ENCODE measurements around the gene PPFIA2.
"Not testable (repeated sequence)": the region's sequence is repeated elsewhere in the genome, so short reads cannot be mapped to it uniquely, and the experiment has no call there.

The PPFIA2 gene

GRCh38 chr12:81261508-81262207 is 497.5 kb downstream of the PPFIA2 start:
- no peak for DNase-seq (ENCODE audit: low read depth)

DNA sequence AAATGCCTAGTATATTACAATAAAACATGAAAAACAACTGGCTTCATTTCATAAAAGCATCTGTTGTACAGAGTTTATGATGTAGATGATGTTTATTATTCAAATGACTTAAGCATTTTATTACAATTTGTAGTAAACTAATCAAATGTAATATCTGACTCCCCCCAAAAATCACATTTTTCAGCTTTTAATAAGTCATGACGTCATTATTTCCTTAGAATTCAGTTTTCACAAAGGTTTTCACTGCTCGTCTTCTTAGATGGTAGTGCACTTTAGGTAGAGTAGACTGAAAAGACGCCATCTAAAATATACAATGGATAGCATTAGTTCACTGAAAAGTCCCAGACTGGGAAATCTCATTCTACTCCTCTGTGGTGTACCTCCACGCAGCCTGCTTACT is 499.8 kb downstream of the PPFIA2 start:
- DNase-seq (ENCODE audit: low read depth): no peak

DNA sequence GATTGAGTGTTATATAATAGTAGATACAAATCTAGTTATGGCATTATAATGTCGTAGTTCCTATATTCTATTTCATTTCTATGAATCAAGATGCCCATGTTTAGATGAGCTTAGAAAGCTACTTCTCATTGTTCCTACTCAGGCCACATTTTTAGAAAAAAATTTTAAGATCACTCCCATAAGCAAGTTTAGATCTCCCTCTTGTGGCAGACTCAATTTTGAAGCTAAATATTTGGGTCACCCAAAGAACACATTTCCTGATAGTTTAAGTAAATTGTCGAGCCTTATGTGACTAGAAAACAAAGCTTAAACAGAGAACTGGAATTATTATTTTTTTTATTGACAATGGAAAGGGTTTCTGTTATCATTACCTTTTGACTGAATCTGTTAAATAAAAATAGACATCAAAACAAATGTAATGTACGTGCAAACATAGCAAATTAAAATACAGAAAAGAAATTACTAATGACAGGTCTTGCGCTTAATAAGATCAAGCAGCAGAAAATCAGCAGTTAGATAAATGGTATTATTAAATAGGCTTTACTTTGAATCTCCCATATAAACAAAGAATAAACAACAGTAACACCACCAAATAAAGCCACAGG is 501.1 kb downstream of the PPFIA2 start:
- DNase-seq (ENCODE audit: low read depth): no peak

GRCh38 chr12:81255947-81256346 is 503.2 kb downstream of the PPFIA2 start:
- DNase-seq (ENCODE audit: low read depth): no peak

GRCh38 chr12:81255456-81255855 is 503.7 kb downstream of the PPFIA2 start:
- DNase-seq (ENCODE audit: low read depth): no peak

GRCh38 chr12:81253360-81253759 is 505.8 kb downstream of the PPFIA2 start:
- DNase-seq (ENCODE audit: low read depth): no peak

- DNase-seq (ENCODE audit: low read depth): no peak
Observed at GRCh38 chr12:81252228-81252627, 506.9 kb downstream of the PPFIA2 start.

- DNase-seq (ENCODE audit: low read depth): no peak
Observed at GRCh38 chr12:81249976-81250375, 509.2 kb downstream of the PPFIA2 start.

DNA sequence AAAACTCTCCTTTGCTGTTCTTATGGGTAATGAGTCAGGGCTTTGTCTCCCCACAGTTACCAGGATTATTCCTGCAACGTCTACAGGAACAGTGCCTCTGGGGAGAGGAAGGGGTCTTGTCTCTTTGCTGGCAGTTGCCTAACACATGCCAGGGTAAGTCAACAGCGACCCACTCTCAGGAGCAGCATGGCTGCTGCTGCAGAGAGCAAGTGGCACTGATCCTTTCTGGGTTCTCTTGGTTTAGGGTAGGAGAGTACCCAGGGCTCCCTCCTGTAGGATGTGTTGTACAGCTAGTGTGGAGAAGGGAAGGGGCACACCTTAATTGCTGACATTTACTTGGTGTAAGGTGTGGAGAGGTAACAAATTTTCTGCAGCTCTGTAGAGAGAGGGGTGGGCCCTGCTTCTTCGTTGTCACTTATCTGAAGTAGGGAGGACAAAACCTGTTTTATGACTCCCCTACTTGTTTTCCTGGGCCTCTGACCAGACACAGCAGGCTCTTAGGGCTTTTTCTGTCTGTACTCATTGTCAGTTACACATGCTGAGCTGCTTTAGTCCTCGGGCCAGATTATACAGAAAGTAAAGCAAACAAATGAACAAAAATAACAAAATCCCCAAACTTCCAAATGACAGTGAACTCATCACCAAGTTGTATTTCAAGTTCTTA is 513.1 kb downstream of the PPFIA2 start:
- DNase-seq (ENCODE audit: low read depth): no peak

GRCh38 chr12:81245458-81245857 is 513.7 kb downstream of the PPFIA2 start:
- DNase-seq (ENCODE audit: low read depth): no peak

DNA sequence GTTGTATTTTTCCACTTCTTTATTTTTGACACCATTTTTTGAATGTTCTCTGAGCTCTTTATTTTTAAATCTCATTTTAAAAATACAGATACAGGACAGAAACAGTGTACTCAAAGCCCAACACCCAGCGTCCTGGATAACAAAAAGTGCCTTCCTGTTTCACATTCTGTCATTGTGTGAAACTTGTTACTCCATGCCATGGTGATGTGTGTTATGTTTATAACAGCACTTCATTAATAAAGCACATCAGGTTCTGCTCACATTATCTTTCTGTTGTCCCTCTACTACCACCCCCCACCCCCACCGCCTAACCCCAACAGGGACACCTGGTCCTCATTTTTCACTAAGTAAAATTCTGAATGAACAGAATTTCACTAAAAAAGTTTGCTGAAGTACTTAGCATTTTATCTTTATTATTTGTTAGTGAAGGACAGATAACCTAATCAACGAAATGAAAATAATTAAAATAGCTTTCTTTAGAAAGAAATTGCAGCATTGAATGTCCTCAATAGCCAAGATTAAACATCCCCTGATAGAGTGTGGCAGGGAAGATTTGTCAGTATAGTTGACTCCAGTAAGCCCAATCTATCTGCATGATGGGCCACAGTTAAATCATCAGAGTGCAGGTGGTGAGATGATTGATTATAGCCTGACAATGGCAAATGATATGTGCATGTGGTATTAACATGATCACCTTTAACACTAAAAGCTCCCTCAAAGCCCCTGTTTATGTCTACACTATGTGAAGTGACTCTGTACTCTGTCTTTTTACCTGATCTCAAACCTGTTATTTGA is 527.4 kb downstream of the PPFIA2 start:
- no peak for DNase-seq (ENCODE audit: low read depth)

DNA sequence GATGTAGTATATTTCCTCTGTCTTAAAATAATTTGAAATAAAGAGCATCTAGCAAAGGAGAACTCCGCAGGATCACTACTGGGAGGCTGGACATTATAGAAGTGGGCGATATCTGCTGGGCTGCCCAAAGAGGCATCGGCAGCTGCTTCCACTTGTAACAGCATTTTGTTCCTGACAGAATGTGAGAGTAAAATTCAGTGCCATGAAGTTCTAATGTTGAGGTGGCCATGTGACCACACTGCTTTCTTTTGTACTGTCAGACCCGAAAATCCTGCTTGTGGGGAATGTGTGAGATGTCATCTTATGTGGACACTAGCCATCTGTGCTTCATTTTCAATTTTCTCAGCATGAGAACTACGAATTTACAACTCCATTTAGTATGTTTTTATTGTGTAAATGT is 529.4 kb downstream of the PPFIA2 start:
- DNase-seq (ENCODE audit: low read depth): no peak

- no peak for DNase-seq (ENCODE audit: low read depth)
Observed at GRCh38 chr12:81224626-81225025, 534.5 kb downstream of the PPFIA2 start.

GRCh38 chr12:81222846-81223592 is 536.1 kb downstream of the PPFIA2 start:
- DNase-seq (ENCODE audit: low read depth): no peak

GRCh38 chr12:81221681-81222080 is 537.5 kb downstream of the PPFIA2 start:
- DNase-seq (ENCODE audit: low read depth): no peak

DNA sequence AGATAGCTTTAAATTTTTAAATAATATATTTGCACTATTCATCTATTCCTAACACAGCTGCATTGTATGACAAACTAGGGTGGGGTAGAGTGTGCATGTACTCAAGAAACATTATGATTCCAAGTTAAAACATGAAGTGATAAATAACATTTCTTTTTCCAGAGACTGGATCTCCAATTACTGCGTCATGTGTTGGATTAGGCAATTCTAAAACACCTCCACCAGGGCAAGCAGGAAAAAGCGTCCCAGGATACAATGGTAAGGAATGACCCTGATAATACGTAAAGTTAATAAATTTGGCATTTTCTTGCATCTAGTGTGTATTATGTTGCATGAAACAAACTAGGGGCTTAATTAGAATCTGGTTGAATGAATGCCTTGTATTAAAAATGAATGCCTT is 542.4 kb downstream of the PPFIA2 start:
- no peak for DNase-seq (ENCODE audit: low read depth)

DNA sequence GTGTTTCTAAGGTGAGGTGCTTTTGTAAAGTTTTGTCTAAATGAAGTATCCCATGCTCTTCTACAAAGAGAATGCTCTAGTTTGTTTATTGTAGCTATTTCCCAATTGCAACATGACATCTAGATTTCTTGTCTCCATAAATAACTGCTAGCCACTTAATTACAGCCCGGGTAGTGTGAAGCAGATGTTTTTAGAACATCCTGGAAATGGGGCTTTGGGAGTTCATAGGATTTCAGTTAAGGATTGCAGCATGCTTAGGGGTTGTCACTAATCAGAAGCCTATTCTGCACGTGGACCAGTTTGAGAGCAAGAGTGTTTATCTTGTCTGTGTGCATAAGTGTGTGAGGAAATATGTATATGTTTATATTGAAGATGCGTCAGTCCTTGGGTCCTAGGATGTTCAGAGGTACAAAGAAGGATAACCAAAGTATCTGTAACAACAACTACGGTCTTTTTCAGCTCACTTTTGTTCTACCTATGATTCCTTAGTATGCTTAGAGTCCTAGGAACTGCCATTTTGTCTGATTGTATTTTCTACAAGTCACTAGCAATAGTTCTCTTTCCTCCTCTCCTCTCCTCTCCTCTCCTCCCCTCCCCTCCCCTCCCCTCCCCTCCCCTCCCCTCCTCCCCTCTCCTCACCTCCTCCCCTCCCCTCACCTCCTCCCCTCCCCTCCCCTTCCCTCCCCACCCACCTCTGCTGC is 546.0 kb downstream of the PPFIA2 start:
- no peak for DNase-seq (ENCODE audit: low read depth)

DNA sequence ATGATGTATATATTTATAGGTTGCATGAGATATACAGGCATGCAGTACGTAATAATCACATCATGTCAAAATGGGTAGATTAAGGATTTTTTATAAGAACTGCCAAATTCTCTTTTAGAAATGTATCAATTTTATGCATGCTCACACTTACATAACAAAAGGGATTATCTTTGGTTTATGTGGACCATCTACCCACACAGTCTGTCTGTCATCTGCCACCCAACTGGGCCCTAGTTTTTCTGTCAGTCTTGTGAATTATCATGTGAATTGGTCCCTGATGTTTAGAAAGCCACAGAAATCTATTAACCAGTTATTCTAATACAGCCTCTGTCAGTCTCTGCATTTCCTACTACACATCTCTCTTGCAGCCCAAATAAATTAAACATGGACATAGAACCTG is 547.8 kb downstream of the PPFIA2 start:
- DNase-seq (ENCODE audit: low read depth): no peak

DNA sequence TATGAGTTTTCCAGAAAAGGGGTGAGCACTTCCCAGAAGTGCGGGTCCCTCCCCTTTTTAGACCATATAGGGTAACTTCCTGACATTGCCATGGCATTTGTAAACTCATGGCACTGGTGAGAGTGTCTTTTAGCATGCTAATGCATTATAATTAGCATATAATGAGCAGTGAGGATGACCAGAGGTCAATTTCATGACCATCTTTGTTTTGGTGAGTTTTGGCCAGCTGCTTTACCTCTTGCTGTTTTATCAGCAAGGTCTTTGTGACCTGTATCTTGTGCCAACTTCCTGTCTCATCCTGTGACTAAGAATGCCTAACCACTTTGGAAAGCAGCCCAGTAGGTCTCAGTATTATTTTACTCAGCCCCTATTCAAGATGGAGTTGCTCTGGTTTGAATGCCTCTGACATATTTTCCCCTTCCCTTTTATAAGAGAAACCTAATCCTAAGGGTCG is 549.4 kb downstream of the PPFIA2 start:
- DNase-seq (ENCODE audit: low read depth): not testable (repeated sequence)

GRCh38 chr12:81209012-81209411 is 550.1 kb downstream of the PPFIA2 start:
- DNase-seq (ENCODE audit: low read depth): no peak
